Measurements from ENCODE around the gene TMEM94.

TMEM94 gene

GRCh38 chr17:75481194-75482068, 25.0 kb downstream of the TMEM94 start:
- no peak overlapping the region for H3K27ac ChIP-seq (ENCODE audit: low read depth, low read length)
- H3K4me1 ChIP-seq (ENCODE audit: insufficient read depth, low read length): peaks cover 16% of the 10 kb centered on the region
- H3K9me3 ChIP-seq (ENCODE audit: low read length): no peaks in the 10 kb centered on the region
- H3K36me3 ChIP-seq (ENCODE audit: insufficient read depth, low read length): no peaks in the 10 kb centered on the region
- no peaks in the 10 kb centered on the region for H3K27me3 ChIP-seq (ENCODE audit: control insufficient read depth in 1 of 2, insufficient read depth in 2 of 2, low read length in 2 of 2)
- H3K4me3 ChIP-seq (ENCODE audit: low read depth in 1 of 2, low read length in 2 of 2): no peak overlapping the region
- no peak overlapping the region for H3K9ac ChIP-seq (ENCODE audit: low read length)

DNA sequence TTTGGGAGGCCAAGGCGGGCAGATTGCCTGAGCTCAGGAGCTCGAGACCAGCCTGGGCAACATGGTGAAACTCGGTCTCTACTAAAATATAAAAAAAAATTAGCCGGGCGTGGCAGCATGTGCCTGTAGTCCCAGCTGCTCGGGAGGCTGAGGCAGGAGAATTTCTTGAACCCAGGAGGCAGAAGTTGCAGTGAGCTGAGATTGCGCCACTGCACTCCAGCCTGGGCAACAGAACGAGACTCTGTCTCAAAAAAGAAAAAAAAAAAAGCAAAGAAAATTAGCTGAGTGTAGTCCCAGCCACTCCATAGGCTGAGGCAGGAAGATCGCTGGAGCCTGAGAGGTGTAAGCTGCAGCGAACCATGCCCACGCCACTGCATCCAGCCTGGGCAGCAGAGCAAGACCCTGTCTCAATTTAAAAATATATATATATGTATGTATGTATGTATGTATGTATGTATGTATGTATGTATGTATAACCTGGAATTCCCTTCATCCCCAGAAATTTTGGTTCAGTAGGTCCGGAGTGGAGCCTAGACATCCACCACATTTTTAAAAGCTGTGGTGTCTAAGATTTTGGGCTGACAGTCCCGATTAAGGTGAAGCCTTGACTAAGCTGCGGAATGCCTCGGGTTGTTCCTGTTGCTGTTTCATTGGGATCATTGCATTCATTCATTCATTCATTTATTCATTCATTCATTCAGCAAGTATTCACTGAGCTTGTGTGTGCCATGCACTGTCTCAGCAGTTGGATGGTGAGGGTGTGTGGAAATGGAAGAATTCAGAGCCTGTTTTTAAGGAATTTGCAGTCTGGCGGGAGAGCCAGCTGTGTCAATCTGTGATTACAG, 25.9 kb downstream of the TMEM94 start:
- Histone ChIP-seq H3K27me3 (ENCODE audit: control insufficient read depth in 1 of 2, insufficient read depth in 2 of 2, low read length in 2 of 2) (no peaks in the 10 kb centered on the region), H3K9ac (ENCODE audit: low read length) (no peak overlapping the region), H3K9me3 (ENCODE audit: low read length) (no peaks in the 10 kb centered on the region), H3K4me3 (ENCODE audit: low read depth in 1 of 2, low read length in 2 of 2) (no peak overlapping the region), H3K27ac (ENCODE audit: low read depth, low read length) (no peak overlapping the region), H3K4me1 (ENCODE audit: insufficient read depth, low read length) (peaks cover 12% of the 10 kb centered on the region), H3K36me3 (ENCODE audit: insufficient read depth, low read length) (no peaks in the 10 kb centered on the region)

- H3K36me3 ChIP-seq (ENCODE audit: insufficient read depth, low read length): peaks cover 3% of the 10 kb centered on the region
- H3K4me1 ChIP-seq (ENCODE audit: insufficient read depth, low read length): peaks cover 14% of the 10 kb centered on the region
- no peak overlapping the region for H3K4me3 ChIP-seq (ENCODE audit: low read depth in 1 of 2, low read length in 2 of 2)
- H3K27me3 ChIP-seq (ENCODE audit: control insufficient read depth in 1 of 2, insufficient read depth in 2 of 2, low read length in 2 of 2): no peaks in the 10 kb centered on the region
- H3K9ac ChIP-seq (ENCODE audit: low read length): no peak overlapping the region
- H3K9me3 ChIP-seq (ENCODE audit: low read length): no peaks in the 10 kb centered on the region
- H3K27ac ChIP-seq (ENCODE audit: low read depth, low read length): no peak overlapping the region
These were observed 29.3 kb downstream of the TMEM94 start for GRCh38 chr17:75485688-75486087.

DNA sequence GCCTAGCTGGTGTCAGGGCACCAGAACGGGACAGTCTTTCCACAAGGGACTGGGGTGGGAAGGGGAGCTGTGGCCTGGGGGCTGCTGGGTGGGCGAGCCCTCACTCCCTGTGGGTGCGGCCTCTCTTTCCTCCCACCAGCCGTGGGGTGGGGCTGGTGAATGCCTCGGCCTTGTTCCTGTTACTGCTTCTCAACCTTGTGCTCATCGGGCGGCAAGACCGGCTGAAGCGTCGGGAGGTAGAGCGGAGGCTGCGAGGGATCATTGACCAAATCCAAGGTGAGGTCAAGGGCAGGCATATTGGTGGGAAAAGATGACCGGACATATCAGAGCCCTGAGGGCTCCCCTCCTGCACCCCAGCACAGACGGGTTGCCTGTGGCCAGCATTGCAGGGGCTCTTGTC, 29.7 kb downstream of the TMEM94 start:
- H3K4me1 ChIP-seq (ENCODE audit: insufficient read depth, low read length): peaks cover 13% of the 10 kb centered on the region

DNA sequence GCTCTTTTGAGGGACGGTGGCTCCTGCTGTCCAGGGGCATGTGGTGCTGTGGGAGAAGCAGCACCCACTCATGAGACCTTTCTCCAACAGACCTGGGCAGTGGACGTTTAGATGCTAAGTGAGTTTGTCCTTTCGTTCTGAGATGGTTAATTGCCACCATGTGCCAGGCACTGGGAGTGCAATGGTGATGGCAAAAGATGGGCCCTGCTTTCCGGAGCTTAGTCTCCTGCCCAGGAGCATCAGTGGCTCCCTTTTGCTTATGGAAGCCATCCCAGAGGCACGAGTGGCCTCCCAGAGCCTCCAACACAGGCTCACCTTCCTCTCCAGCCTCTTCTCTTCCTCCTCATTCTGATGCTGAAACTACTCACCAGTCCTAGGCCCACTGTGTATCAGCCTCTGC, 30.5 kb downstream of the TMEM94 start:
- Histone ChIP-seq H3K27ac (ENCODE audit: low read depth, low read length) (no peak overlapping the region), H3K9me3 (ENCODE audit: low read length) (no peaks in the 10 kb centered on the region), H3K9ac (ENCODE audit: low read length) (no peak overlapping the region), H3K4me3 (ENCODE audit: low read depth in 1 of 2, low read length in 2 of 2) (no peak overlapping the region), H3K4me1 (ENCODE audit: insufficient read depth, low read length) (peaks cover 8% of the 10 kb centered on the region), H3K27me3 (ENCODE audit: control insufficient read depth in 1 of 2, insufficient read depth in 2 of 2, low read length in 2 of 2) (no peaks in the 10 kb centered on the region), H3K36me3 (ENCODE audit: insufficient read depth, low read length) (peaks cover 16% of the 10 kb centered on the region)

More for the DNA sequence above, 29.7 kb downstream of the TMEM94 start:
- Histone ChIP-seq H3K4me3 (ENCODE audit: low read depth in 1 of 2, low read length in 2 of 2) (no peak overlapping the region), H3K9ac (ENCODE audit: low read length) (no peak overlapping the region), H3K9me3 (ENCODE audit: low read length) (no peaks in the 10 kb centered on the region), H3K27me3 (ENCODE audit: control insufficient read depth in 1 of 2, insufficient read depth in 2 of 2, low read length in 2 of 2) (no peaks in the 10 kb centered on the region), H3K27ac (ENCODE audit: low read depth, low read length) (no peak overlapping the region), H3K36me3 (ENCODE audit: insufficient read depth, low read length) (peaks cover 8% of the 10 kb centered on the region)

DNA sequence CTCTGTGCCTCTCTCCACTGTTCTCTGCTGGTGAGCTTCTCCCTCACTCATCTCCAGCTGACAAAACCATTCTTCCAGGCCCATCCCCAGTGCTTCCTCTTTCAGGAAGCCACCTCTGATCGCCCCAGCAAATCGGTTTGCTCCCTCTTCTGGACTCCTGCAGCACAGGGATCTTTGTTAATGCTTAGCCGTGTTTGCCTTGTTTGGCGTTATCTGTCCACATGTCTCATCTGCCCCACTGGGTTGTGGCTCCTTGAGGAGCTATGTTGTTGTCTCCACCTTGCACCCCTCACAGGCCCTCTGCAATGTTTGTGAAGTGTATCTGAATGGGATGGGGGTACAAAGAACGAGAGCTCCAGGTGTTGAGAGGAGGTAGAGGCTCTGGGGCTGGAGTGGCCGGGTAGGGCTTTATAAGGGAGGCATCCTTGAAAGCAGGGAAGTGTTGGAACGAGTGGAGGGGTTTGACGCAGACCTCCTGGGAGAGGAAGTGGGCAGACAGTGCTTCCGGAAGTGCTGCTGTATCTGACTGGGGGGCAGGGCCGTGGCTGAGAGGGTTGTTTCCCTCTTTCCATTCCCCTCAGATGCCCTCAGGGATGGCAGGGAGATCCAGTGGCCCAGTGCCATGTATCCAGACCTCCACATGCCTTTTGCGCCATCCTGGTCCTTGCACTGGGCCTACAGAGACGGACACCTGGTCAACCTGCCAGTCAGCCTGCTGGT, 31.1 kb downstream of the TMEM94 start:
- Histone ChIP-seq H3K4me1 (ENCODE audit: insufficient read depth, low read length) (peaks cover 8% of the 10 kb centered on the region), H3K27me3 (ENCODE audit: control insufficient read depth in 1 of 2, insufficient read depth in 2 of 2, low read length in 2 of 2) (no peaks in the 10 kb centered on the region), H3K36me3 (ENCODE audit: insufficient read depth, low read length) (peaks cover 20% of the 10 kb centered on the region), H3K9ac (ENCODE audit: low read length) (no peak overlapping the region), H3K9me3 (ENCODE audit: low read length) (no peaks in the 10 kb centered on the region), H3K4me3 (ENCODE audit: low read depth in 1 of 2, low read length in 2 of 2) (no peak overlapping the region), H3K27ac (ENCODE audit: low read depth, low read length) (no peak overlapping the region)

DNA sequence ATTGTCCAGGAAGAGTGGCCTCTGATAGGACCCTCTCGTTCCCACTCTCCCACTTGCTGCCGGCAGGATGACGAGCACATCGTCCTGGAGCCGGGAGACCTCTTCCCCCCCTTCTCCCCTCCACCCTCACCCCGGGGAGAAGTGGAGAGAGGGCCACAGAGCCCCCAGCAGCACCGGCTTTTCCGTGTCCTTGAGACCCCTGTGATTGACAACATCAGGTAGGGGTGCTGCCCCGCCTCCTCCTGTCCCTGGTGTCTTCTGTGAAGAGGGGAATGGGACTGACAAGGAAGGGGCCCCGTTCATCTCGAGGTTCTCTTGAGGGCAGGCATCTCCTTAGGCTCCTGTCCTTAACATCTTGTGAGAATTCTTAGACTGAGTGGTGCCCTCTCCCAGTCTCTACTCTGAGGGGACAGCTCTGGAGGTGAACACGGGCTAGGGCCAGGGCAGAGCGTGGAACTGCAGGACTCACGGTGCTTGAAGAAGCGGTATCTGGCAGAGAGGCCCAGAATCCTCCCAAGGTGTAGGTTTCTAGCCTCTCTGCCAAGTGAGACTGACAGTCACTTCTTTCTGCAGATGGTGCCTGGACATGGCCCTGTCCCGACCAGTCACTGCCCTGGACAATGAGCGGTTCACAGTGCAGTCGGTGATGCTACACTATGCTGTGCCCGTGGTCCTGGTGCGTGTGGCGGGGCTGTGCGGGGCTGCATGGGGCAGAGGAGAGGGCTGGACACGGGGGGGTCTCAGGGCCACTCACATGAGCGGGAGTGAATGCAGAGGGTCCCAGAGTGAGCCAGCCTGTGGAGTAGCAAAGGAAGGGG, 32.5 kb downstream of the TMEM94 start:
- H3K9ac ChIP-seq (ENCODE audit: low read length): no peak overlapping the region
- no peak overlapping the region for H3K27ac ChIP-seq (ENCODE audit: low read depth, low read length)
- no peak overlapping the region for H3K4me3 ChIP-seq (ENCODE audit: low read depth in 1 of 2, low read length in 2 of 2)
- no peaks in the 10 kb centered on the region for H3K9me3 ChIP-seq (ENCODE audit: low read length)
- H3K4me1 ChIP-seq (ENCODE audit: insufficient read depth, low read length): peaks cover 8% of the 10 kb centered on the region
- H3K27me3 ChIP-seq (ENCODE audit: control insufficient read depth in 1 of 2, insufficient read depth in 2 of 2, low read length in 2 of 2): no peaks in the 10 kb centered on the region
- peaks cover 34% of the 10 kb centered on the region for H3K36me3 ChIP-seq (ENCODE audit: insufficient read depth, low read length)

GRCh38 chr17:75489511-75489955, 33.1 kb downstream of the TMEM94 start:
- H3K4me1 ChIP-seq (ENCODE audit: insufficient read depth, low read length): peaks cover 8% of the 10 kb centered on the region
- H3K27me3 ChIP-seq (ENCODE audit: control insufficient read depth in 1 of 2, insufficient read depth in 2 of 2, low read length in 2 of 2): no peaks in the 10 kb centered on the region
- no peaks in the 10 kb centered on the region for H3K9me3 ChIP-seq (ENCODE audit: low read length)
- H3K27ac ChIP-seq (ENCODE audit: low read depth, low read length): no peak overlapping the region
- H3K36me3 ChIP-seq (ENCODE audit: insufficient read depth, low read length): peaks cover 40% of the 10 kb centered on the region
- H3K4me3 ChIP-seq (ENCODE audit: low read depth in 1 of 2, low read length in 2 of 2): no peak overlapping the region
- H3K9ac ChIP-seq (ENCODE audit: low read length): no peak overlapping the region

GRCh38 chr17:75490173-75490743, 33.8 kb downstream of the TMEM94 start:
- Histone ChIP-seq H3K36me3 (ENCODE audit: insufficient read depth, low read length) (peaks cover 47% of the 10 kb centered on the region), H3K27ac (ENCODE audit: low read depth, low read length) (no peak overlapping the region), H3K9ac (ENCODE audit: low read length) (no peak overlapping the region), H3K4me3 (ENCODE audit: low read depth in 1 of 2, low read length in 2 of 2) (no peak overlapping the region), H3K27me3 (ENCODE audit: control insufficient read depth in 1 of 2, insufficient read depth in 2 of 2, low read length in 2 of 2) (no peaks in the 10 kb centered on the region), H3K4me1 (ENCODE audit: insufficient read depth, low read length) (peaks cover 8% of the 10 kb centered on the region), H3K9me3 (ENCODE audit: low read length) (no peaks in the 10 kb centered on the region)

GRCh38 chr17:75490953-75491649, 34.7 kb downstream of the TMEM94 start:
- H3K4me3 ChIP-seq (ENCODE audit: low read depth in 1 of 2, low read length in 2 of 2): no peak overlapping the region
- no peak overlapping the region for H3K27ac ChIP-seq (ENCODE audit: low read depth, low read length)
- peaks cover 56% of the 10 kb centered on the region for H3K36me3 ChIP-seq (ENCODE audit: insufficient read depth, low read length)
- H3K9ac ChIP-seq (ENCODE audit: low read length): no peak overlapping the region
- H3K27me3 ChIP-seq (ENCODE audit: control insufficient read depth in 1 of 2, insufficient read depth in 2 of 2, low read length in 2 of 2): no peaks in the 10 kb centered on the region
- H3K9me3 ChIP-seq (ENCODE audit: low read length): no peaks in the 10 kb centered on the region
- peaks cover 8% of the 10 kb centered on the region for H3K4me1 ChIP-seq (ENCODE audit: insufficient read depth, low read length)

All from muscle layer of colon (tissue), 2 donors.